Adipocyte (in vitro differentiated cells): ENCODE measurements around the gene STX3.
"Not testable (repeated sequence)": the region's sequence is repeated elsewhere in the genome, so short reads cannot be mapped to it uniquely, and the experiment has no call there.

Experiments
- DNase-seq: peaks from one replicate; pipeline ENCODE4 v3.0.0-alpha.2; 2015; ENCODE audit warnings: low read depth
- H3K27me3 ChIP-seq: replicated peaks from 2 replicates; pipeline ENCODE4 v1.7.0; 2013; ENCODE audit warnings: mild to moderate bottlenecking, low read length, moderate library complexity; ENCODE audit not compliant: control insufficient read depth, insufficient read depth
- H3K36me3 ChIP-seq: 2 replicates; pipeline ENCODE4 v1.7.0; 2013; ENCODE audit warnings: low read length, mild to moderate bottlenecking, moderate library complexity; ENCODE audit not compliant: control insufficient read depth, insufficient read depth, severe bottlenecking
- H3K4me1 ChIP-seq: 2 replicates; pipeline ENCODE4 v1.7.0; 2013; ENCODE audit warnings: mild to moderate bottlenecking, low read length, moderate library complexity; ENCODE audit not compliant: control insufficient read depth, insufficient read depth
- H3K4me3 ChIP-seq: 2 replicates; pipeline ENCODE4 v1.7.0; 2013; ENCODE audit warnings: mild to moderate bottlenecking, low read length, moderate library complexity
- H3K9ac ChIP-seq: 2 replicates; pipeline ENCODE4 v1.7.0; 2013; ENCODE audit warnings: mild to moderate bottlenecking, low read length, moderate library complexity
- H3K9me3 ChIP-seq: 2 replicates; pipeline ENCODE4 v1.7.0; 2013; ENCODE audit warnings: mild to moderate bottlenecking, low read length, moderate library complexity; ENCODE audit not compliant: control insufficient read depth

Gene STX3

GRCh38 chr11:59814021-59814420 lies 58.8 kb downstream of the STX3 start:
- Histone ChIP-seq H3K4me1 (peaks cover 11% of the 10 kb centered on the region), H3K9me3 (no peaks in the 10 kb centered on the region), H3K27me3 (no peaks in the 10 kb centered on the region), H3K9ac (peak overlapping the region; percentile 20), H3K4me3 (peak overlapping the region; percentile 37), H3K36me3 (no peaks in the 10 kb centered on the region)
- DNase-seq = no peak

- Histone ChIP-seq H3K36me3 (no peaks in the 10 kb centered on the region), H3K4me1 (peaks cover 5% of the 10 kb centered on the region), H3K9me3 (no peaks in the 10 kb centered on the region), H3K9ac (no peak overlapping the region), H3K27me3 (peaks cover 4% of the 10 kb centered on the region), H3K4me3 (no peak overlapping the region)
- no peak for DNase-seq
Observed at GRCh38 chr11:59815754-59816153, 60.6 kb downstream of the STX3 start.

- not testable (repeated sequence) for H3K4me1 ChIP-seq, H3K9ac ChIP-seq, H3K27me3 ChIP-seq, DNase-seq, H3K36me3 ChIP-seq, H3K9me3 ChIP-seq, H3K4me3 ChIP-seq
Observed at GRCh38 chr11:59816434-59816833, 61.3 kb downstream of the STX3 start.

- H3K4me1 ChIP-seq = no peaks in the 10 kb centered on the region
- peaks cover 4% of the 10 kb centered on the region for H3K27me3 ChIP-seq
- H3K9ac ChIP-seq = no peak overlapping the region
- H3K4me3 ChIP-seq = no peak overlapping the region
- no peak for DNase-seq
- no peaks in the 10 kb centered on the region for H3K36me3 ChIP-seq
- no peaks in the 10 kb centered on the region for H3K9me3 ChIP-seq
Observed at GRCh38 chr11:59818572-59818971, 63.4 kb downstream of the STX3 start.

- Histone ChIP-seq H3K9ac (no peak overlapping the region), H3K36me3 (no peaks in the 10 kb centered on the region), H3K27me3 (peaks cover 4% of the 10 kb centered on the region), H3K4me3 (no peak overlapping the region), H3K4me1 (no peaks in the 10 kb centered on the region), H3K9me3 (no peaks in the 10 kb centered on the region)
- peak; percentile 71 for DNase-seq
Observed at GRCh38 chr11:59822989-59823566, 67.9 kb downstream of the STX3 start.

- H3K4me1 ChIP-seq = no peaks in the 10 kb centered on the region
- no peaks in the 10 kb centered on the region for H3K36me3 ChIP-seq
- no peak overlapping the region for H3K9ac ChIP-seq
- H3K9me3 ChIP-seq = no peaks in the 10 kb centered on the region
- DNase-seq = no peak
- H3K4me3 ChIP-seq = no peak overlapping the region
- H3K27me3 ChIP-seq = no peaks in the 10 kb centered on the region
Observed at GRCh38 chr11:59829358-59829757, 74.2 kb downstream of the STX3 start.

GRCh38 chr11:59833602-59834001 lies 78.4 kb downstream of the STX3 start:
- DNase-seq = no peak
- H3K4me3 ChIP-seq = no peak overlapping the region
- H3K9me3 ChIP-seq = no peaks in the 10 kb centered on the region
- H3K4me1 ChIP-seq = no peaks in the 10 kb centered on the region
- H3K9ac ChIP-seq = no peak overlapping the region
- H3K36me3 ChIP-seq = no peaks in the 10 kb centered on the region
- H3K27me3 ChIP-seq = no peaks in the 10 kb centered on the region

GRCh38 chr11:59839615-59840014 lies 84.4 kb downstream of the STX3 start:
- no peak for DNase-seq
- H3K4me3 ChIP-seq = no peak overlapping the region
- no peaks in the 10 kb centered on the region for H3K9me3 ChIP-seq
- no peaks in the 10 kb centered on the region for H3K36me3 ChIP-seq
- H3K4me1 ChIP-seq = no peaks in the 10 kb centered on the region
- H3K9ac ChIP-seq = no peak overlapping the region
- H3K27me3 ChIP-seq = no peaks in the 10 kb centered on the region

- DNase-seq = no peak
- Histone ChIP-seq H3K4me3 (no peak overlapping the region), H3K9ac (no peak overlapping the region), H3K27me3 (no peaks in the 10 kb centered on the region), H3K4me1 (no peaks in the 10 kb centered on the region), H3K36me3 (no peaks in the 10 kb centered on the region), H3K9me3 (no peaks in the 10 kb centered on the region)
Observed at GRCh38 chr11:59841514-59841913, 86.3 kb downstream of the STX3 start.

- Histone ChIP-seq H3K36me3 (no peaks in the 10 kb centered on the region), H3K27me3 (no peaks in the 10 kb centered on the region), H3K4me1 (no peaks in the 10 kb centered on the region), H3K4me3 (no peak overlapping the region), H3K9me3 (no peaks in the 10 kb centered on the region), H3K9ac (no peak overlapping the region)
- DNase-seq = no peak
Observed at GRCh38 chr11:59842316-59842715, 87.1 kb downstream of the STX3 start.

GRCh38 chr11:59845399-59845798 lies 90.2 kb downstream of the STX3 start, which contains the start of gene CBLIF:
TSS of gene CBLIF (minus strand) at chr11:59845499. CDS start at chr11:59845453, 46 bp downstream.
- Histone ChIP-seq H3K9me3 (no peaks in the 10 kb centered on the region), H3K36me3 (no peaks in the 10 kb centered on the region), H3K27me3 (no peaks in the 10 kb centered on the region), H3K4me3 (no peak within 1 kb of the TSS), H3K9ac (no peak within 1 kb of the TSS), H3K4me1 (no peaks in the 10 kb centered on the region)
- no peak for DNase-seq

- DNase-seq = no peak
- no peaks in the 10 kb centered on the region for H3K4me1 ChIP-seq
- no peak overlapping the region for H3K4me3 ChIP-seq
- no peaks in the 10 kb centered on the region for H3K27me3 ChIP-seq
- no peak overlapping the region for H3K9ac ChIP-seq
- H3K9me3 ChIP-seq = no peaks in the 10 kb centered on the region
- no peaks in the 10 kb centered on the region for H3K36me3 ChIP-seq
Observed at GRCh38 chr11:59846556-59846955, 91.4 kb downstream of the STX3 start.
